Urinary bladder (tissue), 4 donors: Measurements from ENCODE around the gene DYNC1I1. TPM values are rescaled to one million over a fixed set of nuclear protein-coding genes. Genes with fewer than 3 reads are reported as not detected.

Source experiments
- DNase-seq: peaks from one replicate; pipeline ENCODE4 v3.0.0-alpha.2; 2015; ENCODE audit errors: extremely low spot score
- H3K27ac ChIP-seq: one replicate; pipeline ENCODE4 v1.5.1; 2013; ENCODE audit warnings: low read depth, mild to moderate bottlenecking, moderate library complexity
- H3K36me3 ChIP-seq: one replicate; pipeline ENCODE4 v1.6.1; 2013; ENCODE audit warnings: mild to moderate bottlenecking, moderate library complexity; ENCODE audit not compliant: insufficient read depth
- H3K4me1 ChIP-seq: one replicate; pipeline ENCODE4 v1.6.1; 2013; ENCODE audit warnings: mild to moderate bottlenecking, moderate library complexity; ENCODE audit not compliant: insufficient read depth
- H3K4me3 ChIP-seq: one replicate; pipeline ENCODE4 v1.5.1; 2013; ENCODE audit warnings: low read depth, low read length
- WGBS: extraction: QIAGEN DNeasy Blood & Tissue Kit; methylation state at CpG from one replicate; pipeline ENCODE4 v1.1.7; 2013; 5-methylcytosine and 5-hydroxymethylcytosine counted together
- polyA plus RNA-seq: library from polyadenylated mRNA; stranded (reverse); fragments of 200-250 nt; gene quantifications from one replicate; pipeline ENCODE4 v1.2.3, GENCODE V29; 2013
- total RNA-seq: library from RNA; depleted of rRNA; stranded (reverse); fragments of >200 nt; gene quantifications from one replicate; pipeline ENCODE4 v1.2.3, GENCODE V29; 2014
- donor health status: healthy with polysubstance abuse.
- donor health status: healthy.

Gene DYNC1I1
- total and polyA plus RNA-seq, 2 donors = 2.2 to 34.4 TPM

DNA sequence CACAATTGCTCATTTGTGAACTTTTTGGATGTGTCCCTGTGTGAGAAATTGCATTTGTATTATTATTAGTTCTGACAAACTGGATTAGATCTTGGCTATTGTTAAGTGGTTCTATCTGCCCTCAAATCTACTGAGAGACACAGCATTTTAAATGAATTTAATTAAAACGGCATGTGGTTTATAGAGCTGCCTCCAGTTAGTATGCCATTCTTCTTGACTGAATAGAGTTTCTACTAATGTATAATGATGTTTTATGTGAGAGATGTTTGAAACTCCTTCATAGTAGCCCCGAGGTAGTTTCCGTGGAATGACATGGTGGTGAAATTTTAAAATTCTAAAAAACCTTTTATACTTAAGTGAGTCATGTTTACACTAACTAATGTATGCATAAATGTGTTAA, 110.9 kb downstream of the DYNC1I1 start:
- WGBS = 74% methylated on average over 3 of the region's 3 CpGs
- H3K27ac ChIP-seq = no peak overlapping the region
- DNase-seq = no peak
- no peak overlapping the region for H3K4me3 ChIP-seq
- H3K4me1 ChIP-seq = no peaks in the 10 kb centered on the region
- H3K36me3 ChIP-seq = no peaks in the 10 kb centered on the region

DNA sequence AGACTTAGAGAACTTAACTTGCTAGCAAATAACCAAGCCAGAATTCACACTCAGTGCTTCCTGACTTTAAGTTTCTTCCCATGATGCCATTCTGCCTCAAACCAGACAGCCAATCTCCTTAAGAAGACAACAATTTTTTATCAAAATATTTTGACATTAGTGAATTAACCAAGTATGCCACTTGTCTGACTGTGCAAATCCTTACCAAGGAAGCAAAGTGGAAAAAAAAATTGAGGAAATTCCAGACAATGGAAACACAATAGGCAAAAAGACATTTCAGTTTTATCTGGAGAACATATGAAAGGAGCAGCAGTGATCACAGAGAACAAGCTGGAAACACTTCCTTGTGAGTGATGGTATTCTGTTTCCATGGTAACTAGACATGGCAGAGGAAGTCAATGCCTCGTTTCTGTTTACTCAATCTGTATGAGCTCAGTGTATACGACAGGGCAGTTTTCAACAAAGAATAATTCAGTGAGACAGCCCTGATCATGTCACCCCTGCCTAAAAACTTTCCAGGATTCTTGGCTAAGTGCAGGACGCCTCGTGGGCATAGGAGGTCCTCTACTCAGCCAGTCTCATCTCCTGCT, 114.2 kb downstream of the DYNC1I1 start:
- 14% methylated on average over 4 of the region's 4 CpGs for WGBS
- Histone ChIP-seq H3K4me3 (no peak overlapping the region), H3K27ac (no peak overlapping the region), H3K4me1 (no peaks in the 10 kb centered on the region), H3K36me3 (no peaks in the 10 kb centered on the region)
- no peak for DNase-seq

DNA sequence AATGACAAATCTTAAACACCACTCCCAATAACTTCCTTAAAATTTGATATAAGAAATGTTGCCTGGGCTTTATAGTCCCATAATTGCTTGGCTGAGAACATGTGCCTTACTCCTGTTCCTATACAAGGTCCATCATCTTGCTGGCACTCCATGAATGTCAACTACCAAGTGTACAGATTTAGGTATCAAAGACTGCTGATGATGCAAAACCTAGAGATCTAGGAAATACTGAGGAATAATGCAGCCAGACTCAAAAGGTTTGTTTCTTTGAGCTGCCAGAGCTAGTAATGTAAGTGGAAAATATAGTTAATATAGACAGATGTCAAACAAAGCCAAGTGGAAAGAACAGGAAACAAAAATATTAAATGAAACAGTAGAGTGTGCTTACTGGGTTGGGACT, 121.1 kb downstream of the DYNC1I1 start:
- Histone ChIP-seq H3K4me3 (no peak overlapping the region), H3K4me1 (no peaks in the 10 kb centered on the region), H3K27ac (no peak overlapping the region), H3K36me3 (no peaks in the 10 kb centered on the region)
- DNase-seq = no peak

DNA sequence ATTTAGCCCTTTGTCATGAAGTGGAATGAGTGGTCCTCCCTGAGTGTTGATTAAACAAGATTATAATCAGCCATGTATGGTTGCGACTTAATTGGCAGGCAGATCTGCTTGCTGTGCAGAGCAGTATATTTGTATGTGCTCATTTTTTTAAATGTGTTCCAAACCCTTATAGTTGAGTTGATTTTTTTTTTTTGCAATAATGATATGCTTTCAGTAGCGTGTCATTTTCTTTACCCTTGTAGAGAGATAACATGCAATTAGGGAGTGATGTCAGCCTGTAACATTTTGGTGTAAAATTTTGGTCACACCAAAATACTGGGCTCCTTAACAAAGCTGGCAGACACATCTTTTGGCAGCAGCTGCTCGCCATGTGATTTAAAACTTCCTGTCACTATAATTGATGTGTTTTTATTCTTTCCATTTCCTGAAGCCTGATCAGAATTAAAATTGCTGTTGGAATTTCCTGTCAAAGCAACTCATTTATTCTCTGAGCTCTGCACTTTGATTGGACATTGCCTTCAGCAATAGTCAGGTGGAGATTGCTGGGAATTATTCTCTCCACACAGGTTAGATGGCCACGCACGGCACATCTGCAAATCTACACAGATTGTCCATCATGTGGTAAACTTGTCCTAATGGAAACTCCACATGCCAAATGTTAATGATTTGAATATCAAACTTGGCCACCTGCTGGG, 125.3 kb downstream of the DYNC1I1 start:
- Histone ChIP-seq H3K4me1 (no peaks in the 10 kb centered on the region), H3K27ac (no peak overlapping the region), H3K36me3 (no peaks in the 10 kb centered on the region), H3K4me3 (no peak overlapping the region)
- WGBS = 67% methylated on average over 5 of the region's 5 CpGs
- DNase-seq = no peak

DNA sequence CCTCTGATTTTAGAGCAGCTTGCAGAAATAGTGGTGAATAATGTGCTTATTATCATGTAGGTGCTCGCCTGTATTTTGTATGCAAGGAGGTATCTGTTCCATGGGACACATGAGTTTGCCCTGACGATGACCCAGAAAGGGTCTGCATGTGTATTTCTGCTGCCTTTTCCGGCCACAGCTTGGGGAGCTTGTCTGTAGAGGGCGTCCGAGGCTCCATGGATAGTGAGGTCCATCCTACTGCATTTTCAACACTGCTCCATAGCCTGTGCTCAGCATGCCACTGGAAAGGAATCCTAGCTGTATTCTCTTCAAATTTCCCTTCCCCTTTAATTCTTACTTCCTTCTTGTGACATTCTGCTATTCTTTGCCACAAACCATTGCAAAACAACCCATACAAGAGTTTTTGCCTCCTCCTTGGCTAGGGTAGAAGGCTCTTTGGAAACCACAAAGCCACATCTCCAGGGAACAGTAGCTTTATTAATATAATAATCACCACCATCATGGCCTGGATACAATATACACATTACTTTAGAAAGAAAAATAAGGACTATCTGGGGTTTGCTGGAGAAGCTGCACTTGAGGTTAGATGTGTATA, 127.7 kb downstream of the DYNC1I1 start:
- Histone ChIP-seq H3K36me3 (no peaks in the 10 kb centered on the region), H3K4me1 (no peaks in the 10 kb centered on the region), H3K4me3 (no peak overlapping the region), H3K27ac (no peak overlapping the region)
- no peak for DNase-seq
- 40% methylated on average over 5 of the region's 5 CpGs for WGBS

DNA sequence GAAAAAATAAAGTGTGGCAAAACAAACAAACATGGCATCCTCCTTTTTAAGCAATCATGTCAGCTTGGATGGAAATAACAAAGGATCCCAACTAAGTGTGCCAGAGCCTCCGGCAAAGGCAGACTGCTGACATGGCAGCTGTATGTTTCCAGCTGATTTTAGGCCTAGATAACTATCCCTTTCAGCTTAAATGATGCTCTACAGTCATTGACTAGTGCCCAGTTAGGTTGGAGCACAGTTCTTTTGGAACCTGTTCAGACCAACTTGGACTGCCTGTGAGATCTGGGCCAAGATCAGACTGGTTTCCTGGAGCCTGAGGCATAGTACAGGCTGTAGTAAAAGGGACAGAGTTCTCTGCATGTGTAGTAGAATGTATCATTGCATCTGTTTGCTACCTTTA, 128.7 kb downstream of the DYNC1I1 start:
- DNase-seq = no peak
- H3K36me3 ChIP-seq = no peaks in the 10 kb centered on the region
- 69% methylated on average over 1 of the region's 1 CpG for WGBS
- no peaks in the 10 kb centered on the region for H3K4me1 ChIP-seq
- H3K27ac ChIP-seq = no peak overlapping the region
- H3K4me3 ChIP-seq = no peak overlapping the region

DNA sequence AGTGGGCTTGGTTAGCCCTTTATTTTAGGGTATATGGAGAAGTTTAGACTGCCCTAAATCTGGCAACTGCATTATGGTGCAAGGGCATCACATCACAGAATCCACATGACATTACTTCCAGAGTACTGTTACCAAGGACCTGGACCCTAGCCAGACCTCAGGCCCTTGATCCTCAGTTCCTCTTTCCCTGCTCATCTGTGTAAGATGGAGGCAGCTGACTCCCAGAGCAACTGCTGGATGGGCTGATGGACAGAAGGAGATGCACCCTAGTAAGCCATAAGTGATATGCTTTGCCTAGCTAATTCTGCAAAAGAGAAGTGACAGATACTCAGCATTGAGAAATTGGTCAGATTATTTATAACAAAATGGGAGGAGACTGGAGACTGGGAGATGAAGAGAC, 131.7 kb downstream of the DYNC1I1 start:
- H3K4me1 ChIP-seq = no peaks in the 10 kb centered on the region
- no peaks in the 10 kb centered on the region for H3K36me3 ChIP-seq
- no peak overlapping the region for H3K27ac ChIP-seq
- no peak overlapping the region for H3K4me3 ChIP-seq
- DNase-seq = no peak

DNA sequence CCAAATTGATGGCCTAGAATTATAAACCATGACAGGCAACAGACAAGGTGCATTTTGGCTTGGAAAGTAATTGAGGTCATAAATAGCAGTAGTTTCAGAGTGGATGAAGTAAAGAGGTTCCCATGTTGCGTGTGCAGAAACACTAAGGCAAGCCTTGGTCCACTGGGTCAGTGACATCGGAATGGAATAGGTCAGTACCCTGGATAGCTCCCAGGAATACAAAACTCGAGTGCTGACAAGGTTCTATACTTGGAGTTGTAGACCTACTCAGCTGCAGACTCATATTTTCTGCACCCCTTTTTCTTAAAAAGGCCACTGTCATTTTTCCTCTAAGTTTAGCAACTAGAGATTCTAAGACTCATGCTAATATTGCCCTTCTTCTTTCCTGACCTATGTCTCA, 132.8 kb downstream of the DYNC1I1 start:
- WGBS = 37% methylated on average over 3 of the region's 3 CpGs
- no peak overlapping the region for H3K4me3 ChIP-seq
- H3K27ac ChIP-seq = no peak overlapping the region
- no peak for DNase-seq
- H3K4me1 ChIP-seq = no peaks in the 10 kb centered on the region
- H3K36me3 ChIP-seq = no peaks in the 10 kb centered on the region

DNA sequence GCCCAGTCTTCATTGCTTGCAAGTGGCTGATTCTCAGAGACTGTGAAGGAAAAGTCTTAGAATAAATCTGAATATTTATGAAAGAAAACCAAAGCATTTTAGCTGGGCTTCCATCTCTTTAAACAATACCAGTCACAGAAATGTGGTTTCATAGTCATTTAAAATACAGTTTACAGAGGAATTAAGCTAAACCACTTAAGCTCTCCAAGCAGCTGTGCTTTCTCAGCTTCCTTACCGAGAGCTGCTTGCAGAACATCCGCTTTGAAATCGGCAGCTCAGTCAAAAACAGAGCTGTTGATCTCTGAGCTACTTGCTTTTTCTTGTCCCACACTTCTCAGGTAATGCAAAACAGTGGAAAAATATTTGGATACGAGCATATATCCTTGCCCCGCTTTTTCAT, 134.5 kb downstream of the DYNC1I1 start:
- no peaks in the 10 kb centered on the region for H3K36me3 ChIP-seq
- DNase-seq = no peak
- H3K4me1 ChIP-seq = no peaks in the 10 kb centered on the region
- H3K4me3 ChIP-seq = no peak overlapping the region
- 47% methylated on average over 5 of the region's 5 CpGs for WGBS
- no peak overlapping the region for H3K27ac ChIP-seq

DNA sequence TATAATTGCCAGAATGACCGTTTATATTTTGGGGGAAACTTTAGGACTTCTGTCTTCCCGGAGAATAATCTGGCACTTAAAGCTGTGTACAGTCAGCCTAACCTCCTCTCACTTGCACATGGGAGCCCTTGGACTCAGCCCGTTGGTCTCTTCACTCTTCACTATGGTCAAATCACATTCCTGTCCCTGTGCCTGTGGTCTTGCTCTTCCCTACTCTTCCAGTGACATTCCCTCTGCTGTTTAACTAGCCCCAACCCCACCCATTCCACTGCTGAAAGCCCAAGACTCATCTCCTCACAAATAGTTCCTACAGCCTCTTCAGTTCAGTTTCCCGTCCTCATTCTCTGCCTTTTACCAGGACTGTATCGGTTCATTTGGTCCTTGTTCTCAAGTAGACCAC, 135.0 kb downstream of the DYNC1I1 start:
- DNase-seq = no peak
- no peak overlapping the region for H3K4me3 ChIP-seq
- H3K27ac ChIP-seq = no peak overlapping the region
- no peaks in the 10 kb centered on the region for H3K36me3 ChIP-seq
- WGBS = 70% methylated on average over 5 of the region's 5 CpGs
- H3K4me1 ChIP-seq = no peaks in the 10 kb centered on the region

DNA sequence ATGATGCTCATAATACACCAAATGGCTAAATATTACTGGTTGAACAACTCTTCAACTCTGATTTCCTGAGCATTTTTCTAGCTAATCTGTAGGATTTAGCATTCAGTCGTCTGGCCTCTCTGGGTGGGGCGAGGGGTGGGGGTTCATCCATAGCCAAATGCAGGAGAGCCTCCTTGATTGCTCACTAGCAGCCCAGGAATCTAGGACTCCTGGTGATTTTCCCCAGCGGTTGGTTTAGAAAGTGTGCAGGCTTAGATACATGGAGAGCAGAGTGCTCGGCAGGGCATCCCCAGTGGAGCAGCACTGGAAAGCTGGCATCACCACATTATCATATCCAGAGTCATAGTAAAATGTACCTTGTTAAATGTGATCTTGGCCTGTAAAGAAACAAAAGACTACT, 136.1 kb downstream of the DYNC1I1 start:
- Histone ChIP-seq H3K4me3 (no peak overlapping the region), H3K36me3 (no peaks in the 10 kb centered on the region)
- WGBS = 45% methylated on average over 4 of the region's 4 CpGs

DNA sequence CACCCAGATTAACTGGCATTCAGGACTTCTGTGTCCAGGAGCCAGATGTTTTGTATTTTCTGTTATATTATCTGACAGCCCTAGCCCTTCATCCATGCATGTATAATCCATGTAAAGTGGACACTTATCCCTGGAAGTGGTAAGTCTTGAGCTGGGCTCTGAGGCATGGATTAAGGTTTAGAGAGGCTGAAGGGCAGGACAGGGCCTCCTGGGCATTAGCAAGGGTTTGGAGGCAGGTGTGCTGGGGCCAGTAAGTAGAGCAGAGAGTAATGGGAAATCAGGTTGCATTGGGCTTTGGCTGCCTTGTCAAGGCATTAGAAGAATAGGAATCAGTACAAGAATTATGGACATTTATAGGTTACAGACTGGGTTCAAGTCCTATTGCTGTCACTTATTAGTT, 138.0 kb downstream of the DYNC1I1 start:
- no peaks in the 10 kb centered on the region for H3K36me3 ChIP-seq
- DNase-seq = no peak

More for the DNA sequence above, 136.1 kb downstream of the DYNC1I1 start:
- Histone ChIP-seq H3K27ac (no peak overlapping the region), H3K4me1 (no peaks in the 10 kb centered on the region)
- no peak for DNase-seq

DNA sequence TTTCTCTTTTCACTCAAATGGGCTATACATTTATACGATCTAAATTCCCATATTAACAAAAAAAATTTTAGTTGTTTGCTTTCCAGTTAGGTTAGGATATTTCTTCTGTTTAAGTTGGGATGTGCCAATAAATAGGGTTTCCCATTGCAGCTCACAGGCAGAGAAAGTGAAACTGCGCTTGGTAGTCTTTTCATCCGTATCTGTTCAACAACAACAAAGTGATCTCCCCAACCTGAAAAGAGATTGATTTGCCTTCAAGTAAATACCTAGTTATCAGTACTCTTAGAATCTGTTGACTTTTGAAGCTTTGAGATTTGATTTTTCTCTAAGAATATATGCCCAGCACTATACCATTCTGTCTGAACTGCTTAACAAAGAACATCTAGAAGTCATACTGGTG, 143.4 kb downstream of the DYNC1I1 start:
- no peak overlapping the region for H3K4me3 ChIP-seq
- WGBS = 70% methylated on average over 3 of the region's 3 CpGs
- no peak for DNase-seq
- no peaks in the 10 kb centered on the region for H3K4me1 ChIP-seq
- no peak overlapping the region for H3K27ac ChIP-seq
- no peaks in the 10 kb centered on the region for H3K36me3 ChIP-seq

More for the DNA sequence above, 138.0 kb downstream of the DYNC1I1 start:
- no peak overlapping the region for H3K27ac ChIP-seq
- no peak overlapping the region for H3K4me3 ChIP-seq
- H3K4me1 ChIP-seq = no peaks in the 10 kb centered on the region

DNA sequence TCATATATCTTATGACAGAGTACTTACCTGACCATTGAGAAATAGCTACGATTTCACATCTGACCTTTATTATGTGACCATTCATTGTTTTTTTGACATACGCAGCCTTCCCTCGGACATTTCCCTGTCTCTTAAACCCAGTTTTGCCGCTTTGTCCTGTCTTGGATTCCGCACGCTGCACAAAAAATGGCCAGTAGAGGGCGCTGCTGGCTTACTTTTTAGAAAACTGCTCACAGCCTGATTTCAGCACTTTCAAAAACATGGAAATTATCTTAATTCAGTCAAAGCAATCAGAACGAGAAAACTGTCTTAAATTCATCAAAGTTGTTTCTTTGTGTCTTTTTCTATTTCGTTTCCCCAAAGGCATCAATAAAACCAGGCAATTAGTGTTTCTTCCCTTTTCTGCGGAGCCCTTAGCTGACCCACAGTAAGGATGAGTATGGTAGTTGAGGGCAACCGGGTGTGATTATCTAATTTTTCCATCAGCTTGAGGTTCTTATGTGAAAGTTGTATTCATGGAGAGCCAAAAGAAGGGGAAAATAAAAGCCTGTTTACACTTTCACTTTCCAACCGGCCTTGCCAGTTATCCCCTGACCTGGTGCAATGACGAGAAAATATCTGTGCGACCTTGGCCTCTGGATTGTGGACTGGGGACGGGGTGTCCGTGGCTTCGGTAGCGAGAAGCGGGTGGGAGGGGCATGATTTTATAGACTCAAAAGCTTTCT, 144.4 kb downstream of the DYNC1I1 start:
- Histone ChIP-seq H3K27ac (no peak overlapping the region), H3K4me1 (no peaks in the 10 kb centered on the region), H3K4me3 (no peak overlapping the region), H3K36me3 (no peaks in the 10 kb centered on the region)
- DNase-seq = peak; percentile 66
- 23% methylated on average over 19 of the region's 19 CpGs for WGBS
